HG03469 (cell line): ENCODE results near the gene SMIM20.

Source experiments
- ATAC-seq: cut with Tn5 transposase; IDR thresholded peaks from one replicate; pipeline ENCODE4 v1.9.1; 2021; ENCODE audit warnings: mild to moderate bottlenecking, moderate library complexity, moderate number of reproducible peaks; ENCODE audit not compliant: unreplicated experiment

Gene SMIM20

DNA sequence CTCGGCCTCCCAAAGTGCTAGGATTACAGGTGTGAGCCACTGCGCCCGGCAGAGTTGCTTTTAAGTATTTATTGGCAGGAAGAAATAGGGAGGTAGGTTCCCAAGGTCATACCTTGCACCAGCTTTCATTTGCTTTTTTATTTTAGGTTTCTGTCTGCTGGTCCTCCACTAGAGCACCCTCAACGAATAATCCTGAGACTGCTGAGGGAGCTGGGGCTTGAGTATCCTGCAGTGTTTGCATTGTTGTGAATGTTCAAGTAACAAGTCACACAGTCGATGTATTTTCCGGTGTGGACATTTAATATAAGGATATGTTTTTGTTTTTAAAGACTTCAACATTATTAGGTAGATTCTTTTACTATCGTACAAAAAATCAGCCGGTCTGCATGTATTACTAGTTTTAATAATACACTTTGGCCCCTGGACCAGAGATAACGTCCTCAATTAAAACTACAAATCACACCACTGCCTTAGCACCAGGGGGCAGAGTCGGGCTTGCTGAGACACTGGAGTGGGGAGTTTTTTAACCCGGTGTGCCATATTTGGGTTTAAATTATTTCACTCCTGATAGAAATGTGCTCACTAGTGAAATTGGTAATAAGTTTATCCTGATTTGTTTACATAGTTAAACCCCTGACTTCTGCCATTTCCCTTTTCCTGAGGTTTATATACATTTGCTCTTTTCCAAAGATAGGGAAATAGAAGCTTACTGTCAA lies 11.6 kb downstream of the SMIM20 start:
- ATAC-seq: no peak

DNA sequence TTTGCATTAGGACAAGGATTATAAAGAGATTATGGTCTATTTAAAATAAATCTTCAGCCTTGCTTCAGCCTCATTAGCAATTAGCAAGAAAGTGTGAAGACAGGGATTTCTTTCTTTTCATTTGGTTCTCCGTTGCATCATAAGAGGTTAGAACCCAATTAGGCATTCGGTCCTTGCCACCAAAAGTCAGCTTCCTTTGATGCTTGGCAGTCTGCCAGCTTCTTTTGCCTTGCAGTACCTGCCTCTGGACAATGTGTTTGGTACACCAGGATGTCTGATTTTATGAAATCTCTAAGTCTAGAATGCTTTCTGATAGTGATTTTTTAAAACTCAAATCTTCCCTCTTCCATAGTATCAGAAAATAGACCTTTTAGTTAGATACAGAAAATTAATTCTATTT lies 12.4 kb downstream of the SMIM20 start:
- ATAC-seq: no peak

DNA sequence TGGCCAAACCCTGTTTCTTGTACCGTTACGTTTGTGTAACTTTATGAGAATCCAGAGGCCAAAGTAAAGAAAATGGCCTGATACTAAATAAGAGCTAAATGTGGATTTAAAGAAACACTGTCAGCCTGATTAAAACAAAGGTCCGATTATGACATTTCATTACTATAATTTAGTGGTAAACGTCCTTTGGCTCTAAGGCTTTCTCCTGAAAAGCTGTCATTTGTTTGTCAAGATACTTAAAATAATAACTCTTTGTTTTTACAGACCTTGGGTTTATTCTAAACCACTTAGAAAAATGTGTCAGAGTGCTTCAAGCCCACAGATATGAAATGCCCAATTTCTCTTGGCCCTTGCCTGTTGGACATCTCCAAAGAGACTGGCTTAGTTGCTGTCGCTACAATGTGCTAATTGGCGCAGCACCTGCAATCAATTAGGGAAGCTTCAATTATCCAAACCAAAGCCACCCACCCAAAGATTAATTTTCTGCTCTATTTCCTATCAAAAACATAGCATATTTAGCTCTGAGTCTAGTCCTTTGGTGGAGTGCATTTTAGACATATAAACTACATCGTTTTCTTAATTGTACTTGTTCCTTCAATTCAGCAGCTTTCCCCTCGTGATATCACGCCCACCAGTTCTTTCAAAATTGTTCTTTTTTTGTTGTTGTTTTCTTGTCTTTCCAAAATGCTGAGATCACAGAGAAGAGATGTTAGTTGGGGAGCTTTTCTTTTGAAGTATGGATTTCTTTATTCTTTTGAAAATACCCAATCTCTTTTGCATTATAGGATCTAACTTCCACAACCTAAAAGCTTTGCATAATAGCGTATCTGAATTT lies 13.6 kb downstream of the SMIM20 start:
- no peak for ATAC-seq

DNA sequence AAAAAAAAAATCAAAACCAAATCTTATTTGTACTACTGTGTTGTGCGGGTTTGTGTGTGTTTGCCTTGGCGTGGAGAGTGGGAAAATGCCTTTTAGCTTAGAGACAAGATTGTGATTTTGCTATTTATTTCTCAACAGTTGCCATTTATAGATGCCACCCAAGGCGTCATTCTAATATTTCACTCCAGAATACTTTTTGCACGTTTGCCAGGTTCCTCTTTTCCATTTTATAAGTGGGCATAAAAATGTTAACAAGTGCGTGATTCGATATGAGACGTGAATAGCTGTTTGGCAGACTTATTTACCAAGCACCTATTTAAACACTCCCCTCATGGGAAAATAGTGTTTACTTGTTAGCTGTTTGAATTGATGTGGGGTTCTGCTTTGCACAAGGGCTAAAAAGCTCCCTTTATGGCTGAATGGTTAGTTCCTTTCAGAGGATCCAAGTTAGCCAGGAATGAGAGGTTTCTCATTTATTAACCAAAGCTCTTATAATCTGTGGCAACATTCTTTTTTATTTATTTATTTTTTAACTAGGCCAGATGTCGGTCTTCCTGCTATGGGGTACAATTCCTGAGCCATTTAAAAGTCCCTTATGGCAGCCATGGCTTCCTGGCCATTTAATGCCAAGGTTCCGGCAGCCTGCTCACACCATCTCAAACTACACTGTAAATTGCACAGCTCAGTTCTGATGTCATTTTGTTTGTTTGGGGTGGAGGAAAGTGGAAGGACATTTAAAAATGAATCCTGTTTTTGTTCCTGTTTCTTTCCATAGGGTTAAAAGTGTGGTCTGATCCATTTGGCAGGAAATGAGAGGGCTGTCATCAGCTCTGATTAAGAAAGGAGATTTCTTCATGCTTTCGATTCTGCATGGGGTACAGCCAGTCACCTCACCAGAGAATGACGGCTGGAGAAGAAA lies 14.6 kb downstream of the SMIM20 start:
- no peak for ATAC-seq

DNA sequence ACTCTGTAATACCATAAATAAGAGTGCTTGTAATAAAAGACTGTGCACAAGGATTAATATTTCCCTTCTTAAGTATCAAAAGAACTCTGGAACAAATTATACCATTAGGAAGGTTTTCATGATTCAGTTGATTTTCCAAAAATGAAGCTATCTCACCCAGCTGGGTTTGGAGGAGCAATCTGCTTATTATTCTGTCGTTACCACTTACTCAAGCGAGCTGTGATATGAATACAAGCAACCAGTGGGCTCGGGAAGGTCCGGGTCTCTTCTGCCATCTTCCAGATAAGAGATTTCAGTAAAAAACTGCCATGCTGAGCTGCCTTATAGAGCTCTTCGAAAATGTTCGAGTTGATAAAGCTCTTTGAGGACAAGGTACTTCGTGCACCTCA lies 15.3 kb downstream of the SMIM20 start:
- no peak for ATAC-seq

DNA sequence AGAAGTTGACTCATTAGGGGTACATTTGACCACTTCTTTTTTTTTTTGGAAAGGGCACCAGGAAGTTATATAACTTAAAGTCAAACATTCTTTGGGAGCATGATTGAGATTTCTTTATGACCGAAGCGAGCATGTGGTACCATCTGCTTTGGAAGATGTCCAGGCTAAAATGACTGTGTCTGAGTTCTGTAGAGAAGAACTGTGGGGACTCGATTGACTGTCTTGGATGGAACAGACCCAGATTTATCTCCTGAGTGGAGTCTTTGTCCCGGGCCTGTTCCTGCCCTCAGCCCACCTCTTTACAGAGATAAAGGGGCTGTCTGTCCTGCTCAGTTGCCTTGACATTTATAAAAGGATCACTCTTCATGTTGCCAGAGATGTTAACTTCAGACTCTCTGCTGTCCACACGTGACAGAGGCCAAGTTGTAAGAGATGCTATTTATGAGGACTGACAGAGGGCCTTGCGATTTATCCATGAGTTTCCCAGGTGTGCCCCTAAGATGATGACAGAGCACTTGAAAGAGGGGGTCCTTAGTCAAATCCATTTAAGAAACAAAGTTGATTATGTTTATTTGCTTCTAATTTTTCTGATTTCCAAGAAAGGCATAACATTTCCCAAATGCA lies 16.8 kb downstream of the SMIM20 start:
- no peak for ATAC-seq

DNA sequence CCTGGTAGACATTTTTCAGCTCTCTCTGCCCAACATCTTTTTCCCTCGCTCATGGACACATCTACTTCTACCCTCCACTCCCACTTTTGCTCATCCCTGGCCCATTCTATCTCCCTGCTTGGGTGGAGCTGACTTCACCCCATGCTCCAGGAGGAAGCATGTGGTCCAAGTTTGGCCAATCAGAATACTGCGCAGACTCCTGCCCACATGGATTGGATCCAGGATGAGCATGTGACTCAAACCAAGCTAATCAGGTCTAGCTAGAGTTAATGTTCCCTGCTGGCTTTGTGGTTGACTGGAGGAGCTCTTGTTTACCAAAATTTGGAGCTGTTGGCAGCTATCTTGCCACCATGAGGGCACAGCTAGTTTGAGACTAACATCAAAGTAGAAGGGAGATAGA lies 22.7 kb downstream of the SMIM20 start:
- no peak for ATAC-seq

DNA sequence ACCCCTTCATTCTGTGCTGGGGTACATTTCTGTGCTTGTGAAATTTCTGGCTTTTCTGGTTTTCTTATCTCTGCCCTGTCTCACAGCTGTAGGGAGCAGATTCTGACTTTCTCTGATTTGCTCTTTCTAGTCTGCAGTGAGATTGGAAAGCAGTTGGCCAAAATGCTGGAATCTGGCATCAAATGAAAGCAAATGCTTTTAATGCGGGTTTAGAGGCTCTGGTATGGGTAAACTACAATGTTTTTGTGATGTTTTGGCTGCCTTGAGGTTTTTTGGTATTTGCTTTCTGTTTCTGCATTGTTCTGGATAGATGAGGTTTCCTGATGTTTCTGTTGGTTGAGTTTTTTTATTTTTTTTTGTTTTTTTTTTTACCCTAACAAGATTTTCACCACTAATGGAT lies 23.8 kb downstream of the SMIM20 start:
- ATAC-seq: no peak

DNA sequence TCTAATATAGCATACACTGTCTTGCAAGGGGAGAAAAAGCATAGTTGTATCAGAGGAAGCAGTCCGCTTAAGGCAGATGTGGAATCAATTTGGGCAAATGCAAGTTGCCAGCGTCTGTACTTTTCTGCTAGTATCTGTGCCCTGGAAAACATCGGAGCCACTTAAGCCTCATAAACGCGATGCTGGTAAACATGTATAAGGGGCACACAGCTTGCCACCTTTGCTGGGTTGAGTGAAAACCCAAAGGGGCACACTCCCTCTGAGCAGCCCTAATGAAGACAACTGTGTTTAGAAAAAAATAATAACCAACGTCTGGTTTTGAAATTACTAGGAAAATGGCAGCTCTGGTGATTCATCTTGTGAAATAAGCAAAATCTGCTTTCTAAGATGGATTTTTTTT lies 24.3 kb downstream of the SMIM20 start:
- ATAC-seq: peak; percentile 8

DNA sequence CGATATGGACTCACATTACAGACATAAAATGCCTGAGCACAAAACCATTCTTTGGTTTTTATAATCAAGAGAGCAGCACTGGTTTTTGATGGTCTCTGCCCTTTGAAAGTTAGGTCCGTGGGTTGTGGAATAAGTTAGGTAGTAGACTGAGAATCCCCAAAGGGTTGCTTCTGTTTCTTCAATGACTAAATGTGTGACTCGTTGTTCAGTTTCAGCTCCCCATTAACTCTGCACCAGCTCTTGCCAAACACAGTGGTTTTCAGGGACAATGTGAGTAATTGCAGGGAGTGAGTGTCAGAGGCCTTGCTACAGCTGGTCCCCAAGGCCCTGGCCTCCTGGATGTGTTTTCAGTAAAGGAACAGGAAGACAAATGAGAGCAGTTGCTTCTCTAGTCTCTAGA lies 24.8 kb downstream of the SMIM20 start:
- peak; percentile 90 for ATAC-seq

DNA sequence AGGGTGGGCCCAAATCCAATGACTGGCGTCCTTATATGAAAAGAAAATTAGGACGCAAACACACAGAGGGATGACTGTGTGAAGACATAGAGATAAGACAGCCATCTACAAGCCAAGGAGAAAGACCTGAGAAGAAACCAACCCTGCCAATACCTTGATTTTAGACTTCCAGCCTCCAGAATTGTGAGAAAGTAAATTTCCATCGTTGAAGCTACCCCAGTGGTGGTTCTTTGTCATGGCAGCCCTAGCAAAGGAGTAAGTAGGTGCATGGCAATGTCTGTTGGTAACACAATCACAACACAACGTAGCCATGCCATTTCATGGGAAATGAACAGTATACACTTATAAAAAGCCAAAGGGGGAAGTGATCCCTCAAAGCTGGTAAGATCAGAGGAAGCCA lies 25.3 kb downstream of the SMIM20 start:
- ATAC-seq: no peak

DNA sequence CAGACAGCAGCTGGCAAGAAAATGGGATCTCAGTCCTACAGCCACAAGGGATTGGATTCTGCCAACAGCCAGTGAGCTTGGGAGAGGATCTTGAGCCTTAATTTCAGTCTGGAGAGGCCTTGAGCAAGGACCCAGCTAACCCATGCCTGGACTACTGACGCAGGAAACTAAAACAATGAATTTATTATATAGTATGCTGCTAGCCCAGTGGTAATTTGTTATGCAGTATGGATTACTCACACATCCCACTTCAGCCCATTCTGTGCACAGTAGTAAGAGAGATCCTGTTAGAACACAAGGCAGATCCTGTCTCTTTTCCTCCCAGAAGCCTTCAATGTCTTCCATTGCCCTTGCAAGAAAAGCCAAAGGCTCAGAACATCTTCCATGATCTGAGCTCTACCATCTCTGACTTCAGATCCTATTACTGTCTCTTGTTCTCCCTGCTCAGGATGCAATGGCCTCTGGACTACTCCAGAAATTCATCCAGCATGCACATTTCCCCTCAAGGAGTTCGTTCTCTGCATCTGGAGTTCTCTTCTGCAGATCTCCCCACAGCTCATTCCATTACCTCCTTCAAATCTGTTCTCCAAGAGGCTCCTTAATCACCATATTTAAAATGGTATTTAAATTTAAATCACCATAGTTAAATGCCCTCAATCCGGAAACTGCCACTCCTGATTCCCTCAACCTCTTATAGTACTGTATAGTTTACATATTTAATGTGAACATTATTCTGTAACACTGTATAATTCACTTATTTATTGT lies 27.6 kb downstream of the SMIM20 start:
- ATAC-seq: no peak

DNA sequence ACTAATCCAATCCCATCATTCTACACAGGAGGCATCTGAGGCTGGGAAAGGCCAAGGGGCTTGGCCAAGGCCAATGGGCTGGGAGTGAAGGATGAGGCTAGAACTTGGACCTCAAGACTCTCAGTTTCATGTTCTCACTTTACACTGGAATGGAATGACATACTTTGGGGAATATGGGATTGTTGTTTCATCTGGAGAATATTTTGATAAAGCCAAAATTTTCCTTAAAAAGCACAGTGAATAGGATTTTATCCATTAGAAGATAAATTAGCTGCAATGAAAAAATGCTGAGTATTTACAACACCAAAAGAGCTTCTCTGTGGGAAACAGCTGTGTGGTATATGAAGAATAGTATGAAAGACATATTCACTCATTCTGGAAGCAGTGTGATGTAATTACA lies 29.3 kb downstream of the SMIM20 start:
- ATAC-seq: no peak

DNA sequence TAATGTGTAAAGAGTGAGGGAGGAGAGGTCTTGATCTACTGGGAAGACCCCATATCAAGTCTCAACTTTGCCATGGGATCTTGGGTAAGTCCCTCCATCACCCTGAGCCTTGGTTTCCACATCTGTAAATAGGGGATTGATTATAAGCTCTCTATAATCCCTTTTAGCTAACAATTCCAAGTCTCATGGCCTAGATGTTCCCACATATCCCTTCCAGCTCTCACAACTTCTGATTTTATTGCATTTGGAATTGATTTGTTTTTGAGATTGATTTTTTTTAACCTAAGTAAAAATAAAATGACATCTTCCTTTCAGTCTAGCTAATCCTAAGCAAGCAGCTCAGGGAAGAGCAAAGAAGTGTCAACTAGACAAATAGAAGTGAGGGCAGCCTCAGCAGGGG lies 29.8 kb downstream of the SMIM20 start:
- no peak for ATAC-seq

DNA sequence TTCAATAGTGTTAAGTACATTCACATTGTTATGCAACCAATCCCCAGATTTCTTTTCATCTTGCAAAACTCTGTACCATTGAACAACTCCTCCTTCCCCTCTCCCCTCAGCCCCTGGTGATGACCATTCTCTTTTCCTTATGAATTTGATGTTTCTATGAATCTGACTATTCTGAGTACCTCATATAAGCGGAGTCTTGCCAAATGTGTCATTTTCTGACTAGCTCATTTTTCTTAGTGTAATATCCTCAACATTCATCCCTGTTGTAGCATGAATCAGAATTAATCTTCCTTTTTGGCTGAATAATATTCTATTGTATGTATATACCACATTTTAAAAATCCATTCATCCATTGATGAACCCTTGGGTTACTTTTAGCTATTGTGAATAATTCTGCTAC lies 34.0 kb downstream of the SMIM20 start:
- no peak for ATAC-seq

DNA sequence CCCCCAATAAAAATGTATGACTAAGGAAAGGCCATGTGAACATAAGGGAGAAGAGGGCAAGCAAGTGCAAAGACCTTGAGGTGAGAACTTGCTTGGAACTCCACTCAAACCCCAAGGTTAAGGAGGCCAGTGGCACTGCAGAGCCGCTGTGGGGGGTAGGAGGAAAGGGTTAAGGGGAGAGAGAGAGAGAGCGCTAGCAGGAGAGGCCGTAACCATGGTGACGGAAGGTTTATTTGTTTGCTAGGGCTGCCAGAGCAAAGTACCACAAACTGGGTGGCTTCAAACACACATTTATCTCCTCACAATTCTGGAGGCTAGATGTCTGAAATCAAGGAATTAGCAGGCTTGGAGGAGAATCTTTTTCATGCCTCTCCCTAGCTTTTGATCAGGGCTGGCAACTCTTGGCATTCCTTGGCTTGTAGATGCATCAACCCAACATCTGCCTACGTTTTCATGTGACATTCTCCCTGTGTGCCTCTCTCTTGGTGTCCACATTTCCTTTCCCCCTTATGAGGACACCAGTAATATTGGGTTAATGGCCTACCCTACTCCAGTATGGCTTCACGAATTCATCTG lies 35.2 kb downstream of the SMIM20 start:
- no peak for ATAC-seq

DNA sequence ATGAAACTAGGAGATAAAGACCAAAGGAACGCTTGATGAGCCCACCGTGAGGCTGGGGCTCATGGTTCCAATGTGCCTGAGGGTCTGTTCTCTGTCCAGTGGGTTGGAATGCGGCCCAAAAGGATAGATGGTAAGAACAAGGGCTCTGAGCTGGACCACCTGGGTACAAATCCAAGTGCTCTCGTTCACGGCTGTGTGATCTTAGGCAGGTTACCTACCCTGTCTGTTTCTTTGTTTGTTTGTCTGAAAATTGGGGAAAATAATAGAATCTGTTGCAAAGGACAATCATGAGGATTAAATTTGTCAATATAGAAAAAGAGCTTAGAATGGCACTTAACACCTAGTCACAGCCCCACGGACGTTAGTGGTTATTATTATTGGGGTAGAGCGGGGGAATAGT lies 36.0 kb downstream of the SMIM20 start:
- no peak for ATAC-seq

DNA sequence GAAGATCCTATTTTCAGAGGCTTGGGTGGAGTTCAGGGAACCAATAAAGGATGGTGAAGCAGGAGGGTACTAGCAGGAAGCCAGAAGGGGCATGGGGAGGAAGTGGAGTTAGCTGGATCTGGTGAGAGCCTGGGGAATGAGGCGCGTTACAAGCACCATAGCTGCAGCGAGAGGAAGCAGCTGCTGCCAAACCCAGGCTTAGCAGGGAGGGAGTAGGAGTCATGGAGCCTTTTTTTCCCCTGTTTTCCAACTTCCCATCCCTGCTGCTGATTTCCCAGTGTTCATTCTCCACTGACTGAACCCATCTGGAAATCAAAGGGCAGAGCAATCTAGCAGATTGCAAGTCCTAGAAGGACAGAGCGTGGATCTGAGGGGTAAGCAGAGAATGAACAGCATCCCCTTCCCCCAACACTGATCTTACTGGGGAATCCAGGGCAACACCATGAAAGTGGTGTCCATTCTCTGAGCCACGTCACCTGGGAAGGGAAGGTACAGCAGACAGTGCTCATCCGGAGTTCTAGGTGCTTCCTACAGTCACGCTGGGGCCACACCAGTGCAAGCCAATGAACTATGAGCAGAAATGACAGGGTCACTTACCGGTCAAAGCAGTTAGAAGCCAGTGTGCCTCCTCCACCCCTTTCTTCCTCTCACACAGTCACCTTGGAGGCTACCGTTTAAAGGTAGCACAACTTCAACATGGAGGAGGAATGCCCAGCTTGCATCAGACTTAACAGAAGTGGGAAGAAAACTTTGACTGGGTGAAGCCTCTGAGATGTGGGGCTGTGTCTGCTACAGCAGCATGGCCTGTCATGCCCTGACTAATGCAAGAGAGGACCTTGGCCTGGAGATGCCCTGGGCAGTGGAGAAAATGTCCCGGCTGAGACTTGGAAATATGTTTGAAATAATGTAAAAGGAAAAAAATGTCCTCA lies 36.7 kb downstream of the SMIM20 start:
- no peak for ATAC-seq
